SK-N-SH (cell line): ENCODE data around the gene DLG4.

ENCODE experiments used
- CHD2 ChIP-seq: fragments of 150-350 bp; IDR thresholded peaks from 2 replicates; pipeline ENCODE4 v1.6.1; 2018; ENCODE audit warnings: low read length; ENCODE audit not compliant: partially characterized antibody
- CTCF ChIP-seq: fragments of 200-600 bp; sonication (generic); IDR thresholded peaks from 2 replicates; pipeline ENCODE4 v1.6.1; 2017; ENCODE audit warnings: antibody characterized with exemption, mild to moderate bottlenecking, moderate library complexity
- FOXM1 ChIP-seq: IDR thresholded peaks from 2 replicates; pipeline ENCODE4 v1.4.0; 2012; ENCODE audit warnings: low read depth, mild to moderate bottlenecking
- GABPA ChIP-seq: IDR thresholded peaks from 2 replicates; pipeline ENCODE4 v1.4.0; 2012; ENCODE audit warnings: low read depth, mild to moderate bottlenecking
- MAX ChIP-seq: IDR thresholded peaks from 2 replicates; pipeline ENCODE4 v1.4.0; 2012; ENCODE audit warnings: low read depth
- MXI1 ChIP-seq: IDR thresholded peaks from 2 replicates; pipeline ENCODE4 v1.6.1; 2012; ENCODE audit warnings: mild to moderate bottlenecking, low read depth, low read length, improper control_type of control experiment
- POLR2AphosphoS5 ChIP-seq: IDR thresholded peaks from 2 replicates; pipeline ENCODE4 v1.6.1; 2012; ENCODE audit warnings: low read depth, low read length
- RAD21 ChIP-seq: IDR thresholded peaks from 2 replicates; pipeline ENCODE4 v1.6.1; 2012; ENCODE audit warnings: mild to moderate bottlenecking, low read length
- RFX5 ChIP-seq: IDR thresholded peaks from 2 replicates; pipeline ENCODE4 v1.6.1; 2012; ENCODE audit warnings: mild to moderate bottlenecking, improper control_type of control experiment, low read length
- RXRA ChIP-seq: IDR thresholded peaks from 2 replicates; pipeline ENCODE4 v1.4.0; 2012; ENCODE audit warnings: low read depth, mild to moderate bottlenecking, borderline replicate concordance
- TEAD4 ChIP-seq: IDR thresholded peaks from 2 replicates; pipeline ENCODE4 v1.4.0; 2012; ENCODE audit warnings: mild to moderate bottlenecking, borderline replicate concordance; ENCODE audit not compliant: insufficient read depth
- USF2 ChIP-seq: fragments of 150-350 bp; IDR thresholded peaks from 2 replicates; pipeline ENCODE4 v1.6.1; 2017; ENCODE audit warnings: antibody characterized with exemption, low read length, low read depth, borderline replicate concordance

- no peak for TF ChIP-seq USF2
- TF ChIP-seq CTCF, result no peak
- TF ChIP-seq RAD21, result no peak
- no peak for TF ChIP-seq MXI1
- no peak for TF ChIP-seq FOXM1
- TF ChIP-seq TEAD4, result no peak
- TF ChIP-seq CHD2, result no peak
- no peak for TF ChIP-seq POLR2AphosphoS5
- no peak for TF ChIP-seq RXRA
- TF ChIP-seq GABPA, result no peak
- TF ChIP-seq MAX, result no peak
- no peak for TF ChIP-seq RFX5
These were observed 80.7 kb downstream of the DLG4 start for GRCh38 chr17:7138800-7139381.
